HCT116 (cell line): Measurements from ENCODE around the gene DZIP3. TPM values are rescaled to one million over a fixed set of nuclear protein-coding genes. Genes with fewer than 3 reads are reported as not detected.

Source experiments
- ATAC-seq: fragments of 200-7000 bp; cut with Tn5 transposase; 2 replicates; pipeline ENCODE4 v1.9.1; 2020; ENCODE audit warnings: mild to moderate bottlenecking, moderate library complexity
- BruUV-seq: library from RNA; stranded (reverse); fragments of 400-500 nt; replicated peaks from 2 replicates; lab custom pipeline; 2021; lab: Mats Ljungman, UMichigan
- CTCF ChIA-PET: fragments of 300-600 bp; sonication (Branson Sonifier 250); formaldehyde crosslinking; loops from one replicate; lab custom pipeline; 2021; ENCODE audit warnings: antibody characterized with exemption; lab: Charles Lee
- POLR2A ChIA-PET: fragments of 300-600, 350-600 bp; sonication (Branson Sonifier 250); formaldehyde crosslinking; loops from one replicate; lab custom pipeline; 2021; ENCODE audit warnings: antibody characterized with exemption; lab: Charles Lee
- RAD21 ChIA-PET, 2 experiments: fragments of 300-600 bp; sonication (Branson Sonifier 250); formaldehyde crosslinking; loops; one replicate each; lab custom pipeline; 2023; ENCODE audit warnings: low total read pairs in 2 of 2; ENCODE audit not compliant: uncharacterized antibody in 2 of 2, unreplicated experiment in 2 of 2, low non-redundant PET in 1 of 2; lab: Charles Lee
- DNase-seq: peaks from one replicate; pipeline ENCODE4 v3.0.0-alpha.2; 2010; ENCODE audit warnings: low read depth, low spot score
- H2AFZ ChIP-seq: fragments of 200-600 bp; shearing (Covaris generic), sonication (generic); 2 replicates; pipeline ENCODE4 v1.6.1; 2017; ENCODE audit warnings: low read depth, mixed run types, mixed read lengths, antibody characterized with exemption, low read length; ENCODE audit not compliant: poor library complexity, severe bottlenecking
- H3K27ac ChIP-seq: 2 replicates; pipeline ENCODE4 v1.5.1; 2012; ENCODE audit warnings: low read depth, low read length
- H3K27me3 ChIP-seq: fragments of 200-600 bp; sonication (generic); 2 replicates; pipeline ENCODE4 v1.6.1; 2016; ENCODE audit warnings: mixed run types, low read length, mixed read lengths; ENCODE audit not compliant: insufficient read depth
- H3K36me3 ChIP-seq, 2 experiments: fragments of 200-500 bp in 1 of 2; fragments of 200-600 bp in 1 of 2; sonication (Bioruptor generic) in 1 of 2; sonication (generic) in 1 of 2; 2 replicates each; pipeline versions ENCODE4 v1.5.1 to v1.6.1; 2014 to 2016; ENCODE audit warnings: low read length in 2 of 2, inconsistent platforms in 1 of 2, mixed read lengths in 1 of 2, mixed run types in 1 of 2; ENCODE audit not compliant: insufficient read depth in 2 of 2, control insufficient read depth in 1 of 2
- H3K4me1 ChIP-seq, 2 experiments: fragments of 200-600 bp in 1 of 2; sonication (generic) in 1 of 2; 2 replicates each; pipeline versions ENCODE4 v1.5.1 to v1.6.1; 2012 to 2017; ENCODE audit warnings: low read length in 2 of 2, inconsistent platforms in 1 of 2, mild to moderate bottlenecking in 1 of 2, mixed read lengths in 1 of 2, mixed run types in 1 of 2, moderate library complexity in 1 of 2; ENCODE audit not compliant: insufficient read depth in 2 of 2, control insufficient read depth in 1 of 2
- H3K4me2 ChIP-seq: fragments of 200-600 bp; sonication (generic); 2 replicates; pipeline ENCODE4 v1.6.1; 2017; ENCODE audit warnings: mixed run types, low read length, mixed read lengths
- H3K4me3 ChIP-seq, 2 experiments: fragments of 200-600 bp in 1 of 2; sonication (generic) in 1 of 2; replicated peaks in 1 of 2; 2 replicates each; pipeline ENCODE4 v1.5.1; 2011 to 2016; ENCODE audit warnings: low read length in 2 of 2, control low read depth in 1 of 2, low read depth in 1 of 2, mild to moderate bottlenecking in 1 of 2, mixed read lengths in 1 of 2, mixed run types in 1 of 2
- H3K79me2 ChIP-seq: fragments of 200-600 bp; sonication (generic); 2 replicates; pipeline ENCODE4 v1.6.1; 2017; ENCODE audit warnings: mild to moderate bottlenecking, mixed run types, low read length, moderate library complexity, mixed read lengths; ENCODE audit not compliant: insufficient read depth
- H3K9ac ChIP-seq: fragments of 200-600 bp; sonication (generic); 2 replicates; pipeline ENCODE4 v1.6.1; 2016; ENCODE audit warnings: low read length, mixed read lengths
- H3K9me2 ChIP-seq: fragments of 200-600 bp; sonication (generic), shearing (Covaris generic); 2 replicates; pipeline ENCODE4 v1.6.1; 2017; ENCODE audit warnings: mixed run types, mild to moderate bottlenecking, moderate library complexity; ENCODE audit not compliant: insufficient read depth
- H3K9me3 ChIP-seq, 2 experiments: fragments of 200-500 bp in 1 of 2; fragments of 200-600 bp in 1 of 2; sonication (Bioruptor generic) in 1 of 2; sonication (generic) in 1 of 2; 2 replicates each; pipeline ENCODE4 v1.6.1; 2014 to 2017; ENCODE audit warnings: low read length in 2 of 2, mixed read lengths in 2 of 2, inconsistent platforms in 1 of 2, low read depth in 1 of 2, mild to moderate bottlenecking in 1 of 2, mixed run types in 1 of 2, moderate library complexity in 1 of 2; ENCODE audit not compliant: control insufficient read depth in 1 of 2, insufficient read depth in 1 of 2
- H4K20me1 ChIP-seq: fragments of 200-600 bp; sonication (generic), shearing (Covaris generic); 2 replicates; pipeline ENCODE4 v1.6.1; 2017; ENCODE audit warnings: mixed run types, mild to moderate bottlenecking, moderate library complexity; ENCODE audit not compliant: insufficient read depth
- CEBPB ChIP-seq: IDR thresholded peaks from 2 replicates; pipeline ENCODE4 v1.6.1; 2012; ENCODE audit warnings: low read depth
- ELF1 ChIP-seq: IDR thresholded peaks from 2 replicates; pipeline ENCODE4 v1.6.1; 2012; ENCODE audit warnings: low read depth, borderline replicate concordance
- EZH2 ChIP-seq: fragments of 200-600 bp; sonication (generic); IDR thresholded peaks from 2 replicates; pipeline ENCODE4 v1.6.1; 2017; ENCODE audit warnings: antibody characterized with exemption, mixed run types
- EZH2phosphoT487 ChIP-seq: fragments of 200-600 bp; IDR thresholded peaks from 2 replicates; pipeline ENCODE4 v1.6.1; 2018; ENCODE audit warnings: antibody characterized with exemption, borderline replicate concordance
- RAD21 ChIP-seq: IDR thresholded peaks from 2 replicates; pipeline ENCODE4 v1.6.1; 2012; ENCODE audit warnings: low read depth, mild to moderate bottlenecking
- REST ChIP-seq: IDR thresholded peaks from 2 replicates; pipeline ENCODE4 v1.6.1; 2012; ENCODE audit warnings: low read depth
- SIN3A ChIP-seq: IDR thresholded peaks from 2 replicates; pipeline ENCODE4 v1.6.1; 2012; ENCODE audit warnings: low read depth
- SRF ChIP-seq: IDR thresholded peaks from 2 replicates; pipeline ENCODE4 v1.6.1; 2012; ENCODE audit warnings: low read depth
- YY1 ChIP-seq: IDR thresholded peaks from 2 replicates; pipeline ENCODE4 v1.6.1; 2011; ENCODE audit warnings: low read length, low read depth, moderate library complexity, mild to moderate bottlenecking; ENCODE audit not compliant: insufficient replicate concordance; ENCODE audit errors: extremely low read depth
- ZBTB33 ChIP-seq: IDR thresholded peaks from 2 replicates; pipeline ENCODE4 v1.6.1; 2011; ENCODE audit warnings: mild to moderate bottlenecking, low read length, moderate library complexity; ENCODE audit not compliant: insufficient replicate concordance; ENCODE audit errors: extremely low read depth
- ZFX ChIP-seq: fragments of 450-650 bp; IDR thresholded peaks from 2 replicates; pipeline ENCODE4 v1.6.1; 2017
- intact Hi-C: fragments of 100-400 bp; cut with micrococcal nuclease; formaldehyde crosslinking; loops from 2 replicates; pipeline ENCODE4 v1.10.0; 2022
- total RNA-seq: library from RNA; stranded (reverse); gene quantifications from one replicate; pipeline ENCODE4 v1.2.1, GENCODE V29; 2021; ENCODE audit not compliant: unreplicated experiment

DZIP3 gene
- total RNA-seq, 1 experiment from 2014 or later: 19.4 TPM

DNA sequence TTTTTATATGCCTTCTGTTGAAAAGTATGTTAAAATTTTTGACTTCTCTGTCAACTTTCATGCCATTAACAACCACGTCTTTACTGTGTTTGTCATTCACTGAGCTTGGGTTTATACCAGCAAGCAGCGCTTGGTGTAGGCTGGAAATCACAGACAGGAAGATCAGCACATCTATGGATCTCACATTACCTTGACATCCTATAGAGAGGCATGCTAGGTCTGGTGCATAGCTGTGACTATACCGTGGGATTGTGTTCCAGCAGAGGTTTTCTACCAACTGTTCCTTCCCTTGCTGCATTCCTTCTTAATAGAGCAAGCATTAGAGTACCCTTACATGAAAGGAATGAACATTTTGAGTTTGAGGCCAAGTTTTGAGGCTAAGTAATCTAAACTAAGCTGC is 53.0 kb downstream of the DZIP3 start:
- ATAC-seq: no peak
- POLR2A ChIA-PET: no interaction called here

GRCh38 chr3:108645364-108645763 is 55.8 kb downstream of the DZIP3 start:
- ATAC-seq: no peak
- Histone ChIP-seq H3K9me3 (no peaks in the 10 kb centered on the region), H3K27me3 (no peaks in the 10 kb centered on the region), H3K4me2 (no peak overlapping the region), H3K27ac (no peak overlapping the region), H3K4me3 (no peak overlapping the region)
- intact Hi-C loops: no loop called here
- POLR2A ChIA-PET: no interaction called here
- TF ChIP-seq REST (no peak), SRF (no peak), RAD21 (no peak), ZFX (no peak), CEBPB (no peak)
- TF ChIP-seq, all 23 proteins: peak for 0
- no peaks in the 10 kb centered on the region for H3K4me1 ChIP-seq
- no peaks in the 10 kb centered on the region for H3K9me2 ChIP-seq
- ChIA-PET CTCF (no interaction called here), RAD21 (no interaction called here)
- H3K36me3 ChIP-seq: no peaks in the 10 kb centered on the region
- H3K79me2 ChIP-seq: no peaks in the 10 kb centered on the region
- H2AFZ ChIP-seq: no peak overlapping the region
- H3K9ac ChIP-seq: no peak overlapping the region
- no TSS peak for BruUV-seq
- no peak for DNase-seq
- no peaks in the 10 kb centered on the region for H4K20me1 ChIP-seq

More for the DNA sequence above, 53.0 kb downstream of the DZIP3 start:
- no peak overlapping the region for H3K27ac ChIP-seq
- H4K20me1 ChIP-seq: no peaks in the 10 kb centered on the region
- no peaks in the 10 kb centered on the region for H3K79me2 ChIP-seq
- H3K4me1 ChIP-seq: no peaks in the 10 kb centered on the region
- TF ChIP-seq ZBTB33: no peak
- no peak for TF ChIP-seq ELF1
- TF ChIP-seq EZH2: no peak
- no peak for TF ChIP-seq SIN3A
- no peak for TF ChIP-seq YY1
- no peak for TF ChIP-seq EZH2phosphoT487
- TF ChIP-seq, all 23 proteins: peak for 0
- H3K9me2 ChIP-seq: no peaks in the 10 kb centered on the region
- H3K4me3 ChIP-seq: no peak overlapping the region
- no peaks in the 10 kb centered on the region for H3K36me3 ChIP-seq
- H3K4me2 ChIP-seq: no peak overlapping the region
- BruUV-seq: no TSS peak
- H3K9me3 ChIP-seq: no peaks in the 10 kb centered on the region
- DNase-seq: no peak
- no peaks in the 10 kb centered on the region for H3K27me3 ChIP-seq
- H3K9ac ChIP-seq: no peak overlapping the region
- ChIA-PET CTCF (no interaction called here), RAD21 (no interaction called here)
- intact Hi-C loops: no loop called here
- no peak overlapping the region for H2AFZ ChIP-seq
